HEK293T (cell line): Measurements from ENCODE around the gene ACOT7.

Experiments used
- CTCF ChIA-PET: fragments of 350-600 bp; formaldehyde crosslinking; extraction: SDS; loops from one replicate; lab custom pipeline; 2021; ENCODE audit warnings: antibody characterized with exemption, inconsistent platforms; lab: Yijun Ruan, JAX
- POLR2A ChIA-PET: fragments of 350-600 bp; formaldehyde crosslinking; extraction: SDS; loops from one replicate; lab custom pipeline; 2020; ENCODE audit warnings: antibody characterized with exemption, inconsistent platforms; lab: Yijun Ruan, JAX
- DNase-seq: peaks from one replicate; pipeline ENCODE4 v3.0.0; 2012; ENCODE audit warnings: mixed read lengths; ENCODE audit errors: extremely low spot score
- ARNT ChIP-seq: fragments of 450-650 bp; IDR thresholded peaks from 2 replicates; pipeline ENCODE4 v1.6.1; 2017; ENCODE audit warnings: mild to moderate bottlenecking
- BHLHE40 ChIP-seq: fragments of 450-650 bp; IDR thresholded peaks from 2 replicates; pipeline ENCODE4 v1.6.1; 2016; ENCODE audit warnings: mild to moderate bottlenecking, moderate library complexity, borderline replicate concordance
- CTBP1 ChIP-seq: fragments of 450-650 bp; IDR thresholded peaks from 2 replicates; pipeline ENCODE4 v1.6.1; 2016; ENCODE audit warnings: borderline replicate concordance
- ELF4 ChIP-seq: fragments of 450-650 bp; IDR thresholded peaks from 2 replicates; pipeline ENCODE4 v1.6.1; 2017; ENCODE audit warnings: antibody characterized with exemption
- FOXA1 ChIP-seq: fragments of 450-650 bp; IDR thresholded peaks from 2 replicates; pipeline ENCODE4 v1.6.1; 2016; ENCODE audit warnings: mild to moderate bottlenecking
- FOXK2 ChIP-seq: fragments of 450-650 bp; IDR thresholded peaks from 2 replicates; pipeline ENCODE4 v1.6.1; 2016; ENCODE audit warnings: mild to moderate bottlenecking
- FOXM1 ChIP-seq: fragments of 450-650 bp; IDR thresholded peaks from 2 replicates; pipeline ENCODE4 v1.6.1; 2017; ENCODE audit warnings: mild to moderate bottlenecking, borderline replicate concordance
- HDGF ChIP-seq: fragments of 450-650 bp; IDR thresholded peaks from 2 replicates; pipeline ENCODE4 v1.6.1; 2017; ENCODE audit warnings: antibody characterized with exemption, borderline replicate concordance
- L3MBTL2 ChIP-seq: fragments of 450-650 bp; conservative IDR thresholded peaks from 2 replicates; pipeline ENCODE4 v1.6.1; 2016; ENCODE audit warnings: mild to moderate bottlenecking
- LEF1 ChIP-seq: fragments of 450-650 bp; IDR thresholded peaks from 2 replicates; pipeline ENCODE4 v1.6.1; 2017; ENCODE audit warnings: mild to moderate bottlenecking, borderline replicate concordance
- NFRKB ChIP-seq: fragments of 450-650 bp; IDR thresholded peaks from 2 replicates; pipeline ENCODE4 v1.6.1; 2016; ENCODE audit warnings: mild to moderate bottlenecking, moderate library complexity
- PKNOX1 ChIP-seq: fragments of 450-650 bp; IDR thresholded peaks from 2 replicates; pipeline ENCODE4 v1.6.1; 2016
- SP1 ChIP-seq: fragments of 450-650 bp; IDR thresholded peaks from 2 replicates; pipeline ENCODE4 v1.6.1; 2017
- SUZ12 ChIP-seq: fragments of 450-650 bp; IDR thresholded peaks from 2 replicates; pipeline ENCODE4 v1.6.1; 2016; ENCODE audit warnings: mild to moderate bottlenecking
- TARDBP ChIP-seq: fragments of 450-650 bp; IDR thresholded peaks from 2 replicates; pipeline ENCODE4 v1.6.1; 2016
- ZNF384 ChIP-seq: fragments of 450-650 bp; IDR thresholded peaks from 2 replicates; pipeline ENCODE4 v1.6.1; 2016

Gene ACOT7

GRCh38 chr1:6418668-6419396 is 25.3 kb upstream of the ACOT7 start:
- no peak for DNase-seq
- no peak for TF ChIP-seq SUZ12
- no peak for TF ChIP-seq FOXK2
- TF ChIP-seq ELF4, result no peak
- no peak for TF ChIP-seq HDGF
- TF ChIP-seq SP1, result no peak
- TF ChIP-seq ARNT, result no peak
- no peak for TF ChIP-seq CTBP1
- TF ChIP-seq BHLHE40, result no peak
- no peak for TF ChIP-seq NFRKB
- TF ChIP-seq FOXM1, result no peak
- TF ChIP-seq ZNF384, result no peak
- no peak for TF ChIP-seq TARDBP
- TF ChIP-seq LEF1, result no peak
- TF ChIP-seq FOXA1, result no peak
- ChIA-PET POLR2A (no interaction called here), CTCF (interaction anchor here (0.6 to 2.1 kb wide), 2 partner anchors 19 to 220 kb away, joined by 3 to 7 read pairs; no protein-coding TSS in a partner anchor)

GRCh38 chr1:6417961-6418667 is 24.5 kb upstream of the ACOT7 start:
- no peak for DNase-seq
- TF ChIP-seq SUZ12 (no peak), CTBP1 (no peak), SP1 (no peak), HDGF (no peak), LEF1 (no peak), TARDBP (no peak), L3MBTL2 (no peak), PKNOX1 (no peak), ZNF384 (no peak), ELF4 (no peak), FOXM1 (no peak), ARNT (no peak), BHLHE40 (no peak), FOXK2 (no peak), FOXA1 (no peak)
- CTCF ChIA-PET, result interaction anchor here (0.7 kb wide), 1 partner anchor 20 kb away, joined by 3 read pairs; no protein-coding TSS in a partner anchor
- POLR2A ChIA-PET, result interaction anchor here (0.9 kb wide), 1 partner anchor 184 kb away, joined by 3 read pairs; no protein-coding TSS in a partner anchor

- DNase-seq, result no peak
- TF ChIP-seq FOXM1 (no peak), TARDBP (no peak), ARNT (no peak), PKNOX1 (no peak), ZNF384 (no peak), HDGF (no peak), ELF4 (no peak), NFRKB (no peak), CTBP1 (no peak), SP1 (no peak), FOXA1 (no peak), SUZ12 (no peak), LEF1 (no peak), FOXK2 (no peak)
- ChIA-PET CTCF (no interaction called here), POLR2A (no interaction called here)
Observed at GRCh38 chr1:6416906-6417305, 23.3 kb upstream of the ACOT7 start.

GRCh38 chr1:6416295-6416656 is 22.7 kb upstream of the ACOT7 start:
- ChIA-PET POLR2A (no interaction called here), CTCF (interaction anchor here (2.4 kb wide), 1 partner anchor 55 kb away, joined by 9 read pairs; no protein-coding TSS in a partner anchor)
- no peak for DNase-seq
- TF ChIP-seq ARNT (no peak), FOXM1 (no peak), CTBP1 (no peak), ZNF384 (no peak), ELF4 (no peak), PKNOX1 (no peak), NFRKB (no peak), HDGF (no peak), FOXA1 (no peak), LEF1 (no peak), FOXK2 (no peak), L3MBTL2 (no peak), SP1 (no peak), SUZ12 (no peak)

- POLR2A ChIA-PET, result interaction anchor here (1.4 kb wide), 1 partner anchor 21 kb away, joined by 5 read pairs; the partner anchor contains the start of gene ACOT7
- TF ChIP-seq FOXK2, result no peak
- TF ChIP-seq FOXM1, result no peak
- CTCF ChIA-PET, result interaction anchor here (0.7 to 3.6 kb wide), 10 partner anchors 7 to 81 kb away, joined by 3 to 37 read pairs (median 6); no protein-coding TSS in a partner anchor
- DNase-seq, result no peak
Observed at GRCh38 chr1:6414881-6415626, 21.5 kb upstream of the ACOT7 start.
